Measurements from ENCODE around the gene RASGRF1.

DNA sequence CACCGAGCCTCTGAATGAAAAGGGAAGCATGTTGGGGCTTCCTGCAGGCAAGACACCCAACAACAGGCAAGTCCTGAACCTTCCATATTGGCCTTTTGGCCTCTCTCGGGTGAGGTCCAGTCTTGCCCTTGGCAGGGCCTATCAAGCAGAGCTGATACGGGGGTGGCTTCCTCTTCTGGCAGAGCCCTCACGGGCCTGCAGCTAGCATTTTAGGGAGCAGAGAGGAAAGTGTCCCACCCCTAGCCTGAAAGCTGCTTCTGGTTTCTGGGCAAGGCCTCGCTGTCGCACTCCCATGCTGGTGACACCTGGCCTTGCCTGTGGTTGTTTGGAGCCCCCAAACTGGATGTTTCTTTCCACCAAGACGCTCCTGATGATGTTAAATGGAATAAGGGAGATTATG lies 113.9 kb downstream of the RASGRF1 start:
- TF ChIP-seq, protein P1, sequence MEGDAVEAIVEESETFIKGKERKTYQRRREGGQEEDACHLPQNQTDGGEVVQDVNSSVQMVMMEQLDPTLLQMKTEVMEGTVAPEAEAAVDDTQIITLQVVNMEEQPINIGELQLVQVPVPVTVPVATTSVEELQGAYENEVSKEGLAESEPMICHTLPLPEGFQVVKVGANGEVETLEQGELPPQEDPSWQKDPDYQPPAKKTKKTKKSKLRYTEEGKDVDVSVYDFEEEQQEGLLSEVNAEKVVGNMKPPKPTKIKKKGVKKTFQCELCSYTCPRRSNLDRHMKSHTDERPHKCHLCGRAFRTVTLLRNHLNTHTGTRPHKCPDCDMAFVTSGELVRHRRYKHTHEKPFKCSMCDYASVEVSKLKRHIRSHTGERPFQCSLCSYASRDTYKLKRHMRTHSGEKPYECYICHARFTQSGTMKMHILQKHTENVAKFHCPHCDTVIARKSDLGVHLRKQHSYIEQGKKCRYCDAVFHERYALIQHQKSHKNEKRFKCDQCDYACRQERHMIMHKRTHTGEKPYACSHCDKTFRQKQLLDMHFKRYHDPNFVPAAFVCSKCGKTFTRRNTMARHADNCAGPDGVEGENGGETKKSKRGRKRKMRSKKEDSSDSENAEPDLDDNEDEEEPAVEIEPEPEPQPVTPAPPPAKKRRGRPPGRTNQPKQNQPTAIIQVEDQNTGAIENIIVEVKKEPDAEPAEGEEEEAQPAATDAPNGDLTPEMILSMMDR (conservative IDR thresholded peaks at IDR 0.05 in 1 of 2, IDR thresholded peaks at IDR 0.05 in 1 of 2; ENCODE audit: extremely low read depth in 1 of 2, insufficient read depth in 1 of 2, low read depth in 1 of 2, low read length in 2 of 2), result no peak
- TF ChIP-seq EZH2 (IDR thresholded peaks at IDR 0.05; ENCODE audit: borderline replicate concordance, low read length), result no peak

Measured in mammary epithelial cell (primary cell).